ENCODE measurements around the gene KHNYN.
A peak's percentile ranks its signal among the peaks of the same experiment; 100 is the strongest.

Gene KHNYN

DNA sequence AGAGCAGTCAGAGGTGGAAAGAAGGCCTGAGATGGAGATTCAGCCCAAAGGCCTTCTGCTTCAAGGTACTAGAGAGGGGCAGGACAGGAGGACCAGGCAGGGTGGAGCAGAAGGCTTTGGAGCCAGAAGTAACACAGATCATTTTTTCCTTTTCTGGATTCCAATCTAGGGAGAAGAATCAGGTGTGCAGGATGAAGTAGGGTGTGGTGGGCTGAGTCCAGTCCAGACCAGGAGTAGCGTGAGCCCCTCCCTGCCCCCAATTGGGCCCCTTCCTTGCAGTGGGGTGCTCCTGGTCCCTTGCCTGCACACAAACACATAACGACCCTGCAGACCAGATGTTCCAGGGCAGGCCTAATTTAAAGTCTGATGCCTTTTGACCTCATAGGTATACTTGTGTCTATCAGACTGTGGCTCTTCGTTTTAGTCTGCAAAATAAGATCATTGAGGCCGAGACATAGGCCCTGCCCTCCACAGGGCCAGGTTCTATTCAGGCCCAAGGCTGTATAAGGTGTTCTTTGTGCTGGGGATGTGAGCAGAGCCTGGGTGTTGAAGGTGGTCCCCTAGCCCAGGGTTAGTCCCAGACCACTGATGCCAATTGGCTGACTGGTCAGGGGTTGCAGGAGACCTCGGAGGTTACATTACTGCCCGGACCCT is 32.0 kb upstream of the KHNYN start:
- no peaks in the 10 kb centered on the region for H3K36me3 ChIP-seq (ENCODE audit: insufficient read depth, insufficient read length, low read length)
- H3K4me3 ChIP-seq (ENCODE audit: insufficient read length, low read depth): no peak overlapping the region
- no peak for DNase-seq (ENCODE audit: low read depth, low spot score)
- no peaks in the 10 kb centered on the region for H3K9me3 ChIP-seq (ENCODE audit: insufficient read depth, low read length)
- H3K27me3 ChIP-seq (ENCODE audit: insufficient read depth, insufficient read length): no peaks in the 10 kb centered on the region
- no peak overlapping the region for H3K9ac ChIP-seq (ENCODE audit: insufficient read length, low read depth)
- no peak for TF ChIP-seq SUZ12 (IDR thresholded peaks at IDR 0.05; ENCODE audit: extremely low read depth, insufficient read depth, insufficient read length)
- no peak for TF ChIP-seq ZNF274 (IDR thresholded peaks at IDR 0.05; ENCODE audit: low read depth, low read length)
- TF ChIP-seq YY1 (IDR thresholded peaks at IDR 0.05; ENCODE audit: insufficient read depth, insufficient read length): no peak
- H3K4me1 ChIP-seq (ENCODE audit: insufficient read depth, insufficient read length): peaks cover 10% of the 10 kb centered on the region

GRCh38 chr14:24398293-24398652 is 31.5 kb upstream of the KHNYN start:
- Histone ChIP-seq H3K4me1 (ENCODE audit: insufficient read depth, insufficient read length) (peaks cover 10% of the 10 kb centered on the region), H3K4me3 (ENCODE audit: insufficient read length, low read depth) (no peak overlapping the region), H3K9ac (ENCODE audit: insufficient read length, low read depth) (peak overlapping the region; percentile 56), H3K27me3 (ENCODE audit: insufficient read depth, insufficient read length) (no peaks in the 10 kb centered on the region), H3K9me3 (ENCODE audit: insufficient read depth, low read length) (no peaks in the 10 kb centered on the region), H3K36me3 (ENCODE audit: insufficient read depth, insufficient read length, low read length) (no peaks in the 10 kb centered on the region)
- TF ChIP-seq SUZ12 (IDR thresholded peaks at IDR 0.05; ENCODE audit: extremely low read depth, insufficient read depth, insufficient read length) (no peak), ZNF274 (IDR thresholded peaks at IDR 0.05; ENCODE audit: low read depth, low read length) (no peak), YY1 (IDR thresholded peaks at IDR 0.05; ENCODE audit: insufficient read depth, insufficient read length) (no peak)
- no peak for DNase-seq (ENCODE audit: low read depth, low spot score)

- Histone ChIP-seq H3K9me3 (ENCODE audit: insufficient read depth, low read length) (no peaks in the 10 kb centered on the region), H3K4me3 (ENCODE audit: insufficient read length, low read depth) (peak within 1 kb of the TSS; percentile 55), H3K9ac (ENCODE audit: insufficient read length, low read depth) (peak within 1 kb of the TSS; percentile 72), H3K4me1 (ENCODE audit: insufficient read depth, insufficient read length) (peaks cover 10% of the 10 kb centered on the region), H3K27me3 (ENCODE audit: insufficient read depth, insufficient read length) (no peaks in the 10 kb centered on the region), H3K36me3 (ENCODE audit: insufficient read depth, insufficient read length, low read length) (no peaks in the 10 kb centered on the region)
- TF ChIP-seq YY1 (IDR thresholded peaks at IDR 0.05; ENCODE audit: insufficient read depth, insufficient read length): no peak
- no peak for TF ChIP-seq ZNF274 (IDR thresholded peaks at IDR 0.05; ENCODE audit: low read depth, low read length)
- TF ChIP-seq SUZ12 (IDR thresholded peaks at IDR 0.05; ENCODE audit: extremely low read depth, insufficient read depth, insufficient read length): no peak
- no peak for DNase-seq (ENCODE audit: low read depth, low spot score)
Measured at GRCh38 chr14:24398653-24399446, 30.9 kb upstream of the KHNYN start, which contains the start of gene NYNRIN. Gene NYNRIN, plus strand, starts transcription at chr14:24399003. Its CDS starts 244 bp downstream, at chr14:24399247.

GRCh38 chr14:24399447-24399822 is 30.3 kb upstream of the KHNYN start:
- Histone ChIP-seq H3K36me3 (ENCODE audit: insufficient read depth, insufficient read length, low read length) (no peaks in the 10 kb centered on the region), H3K9me3 (ENCODE audit: insufficient read depth, low read length) (no peaks in the 10 kb centered on the region), H3K9ac (ENCODE audit: insufficient read length, low read depth) (peak overlapping the region; percentile 72), H3K27me3 (ENCODE audit: insufficient read depth, insufficient read length) (no peaks in the 10 kb centered on the region), H3K4me1 (ENCODE audit: insufficient read depth, insufficient read length) (peaks cover 11% of the 10 kb centered on the region), H3K4me3 (ENCODE audit: insufficient read length, low read depth) (peak overlapping the region; percentile 55)
- no peak for DNase-seq (ENCODE audit: low read depth, low spot score)
- no peak for TF ChIP-seq YY1 (IDR thresholded peaks at IDR 0.05; ENCODE audit: insufficient read depth, insufficient read length)
- TF ChIP-seq ZNF274 (IDR thresholded peaks at IDR 0.05; ENCODE audit: low read depth, low read length): no peak
- TF ChIP-seq SUZ12 (IDR thresholded peaks at IDR 0.05; ENCODE audit: extremely low read depth, insufficient read depth, insufficient read length): no peak

- H3K4me1 ChIP-seq (ENCODE audit: insufficient read depth, insufficient read length): peaks cover 14% of the 10 kb centered on the region
- no peaks in the 10 kb centered on the region for H3K36me3 ChIP-seq (ENCODE audit: insufficient read depth, insufficient read length, low read length)
- no peak overlapping the region for H3K4me3 ChIP-seq (ENCODE audit: insufficient read length, low read depth)
- no peaks in the 10 kb centered on the region for H3K27me3 ChIP-seq (ENCODE audit: insufficient read depth, insufficient read length)
- H3K9ac ChIP-seq (ENCODE audit: insufficient read length, low read depth): peak overlapping the region; percentile 72
- TF ChIP-seq ZNF274 (IDR thresholded peaks at IDR 0.05; ENCODE audit: low read depth, low read length): no peak
- TF ChIP-seq SUZ12 (IDR thresholded peaks at IDR 0.05; ENCODE audit: extremely low read depth, insufficient read depth, insufficient read length): no peak
- no peak for TF ChIP-seq YY1 (IDR thresholded peaks at IDR 0.05; ENCODE audit: insufficient read depth, insufficient read length)
- no peak for DNase-seq (ENCODE audit: low read depth, low spot score)
- no peaks in the 10 kb centered on the region for H3K9me3 ChIP-seq (ENCODE audit: insufficient read depth, low read length)
Measured at GRCh38 chr14:24399999-24400718, 29.6 kb upstream of the KHNYN start.

GRCh38 chr14:24401810-24402702 is 27.7 kb upstream of the KHNYN start:
- H3K4me1 ChIP-seq (ENCODE audit: insufficient read depth, insufficient read length): peaks cover 14% of the 10 kb centered on the region
- no peaks in the 10 kb centered on the region for H3K36me3 ChIP-seq (ENCODE audit: insufficient read depth, insufficient read length, low read length)
- H3K9ac ChIP-seq (ENCODE audit: insufficient read length, low read depth): no peak overlapping the region
- H3K27me3 ChIP-seq (ENCODE audit: insufficient read depth, insufficient read length): no peaks in the 10 kb centered on the region
- no peaks in the 10 kb centered on the region for H3K9me3 ChIP-seq (ENCODE audit: insufficient read depth, low read length)
- no peak for TF ChIP-seq ZNF274 (IDR thresholded peaks at IDR 0.05; ENCODE audit: low read depth, low read length)
- no peak for TF ChIP-seq YY1 (IDR thresholded peaks at IDR 0.05; ENCODE audit: insufficient read depth, insufficient read length)
- TF ChIP-seq SUZ12 (IDR thresholded peaks at IDR 0.05; ENCODE audit: extremely low read depth, insufficient read depth, insufficient read length): no peak
- H3K4me3 ChIP-seq (ENCODE audit: insufficient read length, low read depth): no peak overlapping the region
- no peak for DNase-seq (ENCODE audit: low read depth, low spot score)
